GM21723 (cell line): Measurements from ENCODE around the gene ARHGAP6.
"Not testable (repeated sequence)": the region's sequence is repeated elsewhere in the genome, so short reads cannot be mapped to it uniquely, and the experiment has no call there.

Source experiments
- ATAC-seq: cut with Tn5 transposase; IDR thresholded peaks from one replicate; pipeline ENCODE4 v1.9.1; 2021; ENCODE audit warnings: mild to moderate bottlenecking, moderate library complexity; ENCODE audit not compliant: unreplicated experiment

Gene ARHGAP6

DNA sequence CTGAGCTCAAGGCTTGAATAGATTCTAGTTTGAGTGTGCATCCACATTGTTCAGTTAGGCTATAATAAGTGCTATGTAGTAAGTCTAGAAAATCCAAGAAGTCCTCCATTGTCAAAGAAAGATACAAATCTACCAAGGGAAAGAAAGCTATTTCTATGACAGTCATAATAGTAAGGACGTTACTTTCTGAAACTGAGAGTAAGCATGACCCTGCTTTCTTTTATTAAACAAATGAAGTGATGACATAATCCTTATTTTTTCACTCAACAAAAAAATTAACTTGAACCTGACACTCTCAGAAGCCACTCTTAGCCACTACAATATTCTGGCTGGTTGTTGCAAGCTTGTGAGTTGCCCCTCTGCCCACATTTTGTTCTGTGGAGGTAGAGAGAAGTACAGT, 406.3 kb downstream of the ARHGAP6 start:
- ATAC-seq = no peak

DNA sequence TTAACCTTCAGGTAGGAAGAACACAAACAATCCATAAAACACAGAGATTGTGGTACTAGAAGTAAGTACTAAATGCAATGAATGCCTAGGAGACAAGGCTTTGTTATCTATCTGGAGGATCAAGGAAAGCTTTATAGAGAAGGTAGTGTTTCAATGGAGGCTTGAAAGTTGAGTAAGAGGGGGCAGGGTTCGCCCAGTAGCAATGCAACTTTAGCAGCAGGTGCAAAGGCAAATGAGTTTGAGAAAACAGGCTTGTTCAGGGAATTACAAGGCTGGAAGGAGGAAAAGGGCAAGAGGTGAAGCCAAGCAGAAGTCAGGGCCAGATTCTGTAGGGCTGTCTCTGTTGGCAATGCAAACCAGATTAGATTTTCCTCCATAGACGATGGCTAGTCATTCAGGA, 408.0 kb downstream of the ARHGAP6 start:
- ATAC-seq = no peak

DNA sequence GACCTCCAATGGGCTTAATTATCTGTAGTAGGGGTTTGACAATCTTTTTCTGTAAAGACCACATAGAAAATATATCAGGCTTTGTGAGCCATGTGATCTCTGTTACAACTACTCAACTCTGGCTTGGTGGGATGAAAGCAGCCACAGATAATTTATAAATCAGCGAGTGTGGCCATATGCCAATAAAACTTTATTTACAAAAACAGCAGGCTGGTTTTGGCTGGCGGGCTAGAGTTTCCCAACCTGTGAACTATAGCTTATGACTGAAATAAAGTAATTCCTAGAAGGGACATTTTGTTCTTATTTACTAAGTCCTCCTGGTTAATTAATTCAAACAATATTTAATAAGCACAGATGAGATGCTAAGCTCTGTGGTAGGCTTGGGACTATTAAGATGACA, 408.4 kb downstream of the ARHGAP6 start:
- ATAC-seq = no peak

DNA sequence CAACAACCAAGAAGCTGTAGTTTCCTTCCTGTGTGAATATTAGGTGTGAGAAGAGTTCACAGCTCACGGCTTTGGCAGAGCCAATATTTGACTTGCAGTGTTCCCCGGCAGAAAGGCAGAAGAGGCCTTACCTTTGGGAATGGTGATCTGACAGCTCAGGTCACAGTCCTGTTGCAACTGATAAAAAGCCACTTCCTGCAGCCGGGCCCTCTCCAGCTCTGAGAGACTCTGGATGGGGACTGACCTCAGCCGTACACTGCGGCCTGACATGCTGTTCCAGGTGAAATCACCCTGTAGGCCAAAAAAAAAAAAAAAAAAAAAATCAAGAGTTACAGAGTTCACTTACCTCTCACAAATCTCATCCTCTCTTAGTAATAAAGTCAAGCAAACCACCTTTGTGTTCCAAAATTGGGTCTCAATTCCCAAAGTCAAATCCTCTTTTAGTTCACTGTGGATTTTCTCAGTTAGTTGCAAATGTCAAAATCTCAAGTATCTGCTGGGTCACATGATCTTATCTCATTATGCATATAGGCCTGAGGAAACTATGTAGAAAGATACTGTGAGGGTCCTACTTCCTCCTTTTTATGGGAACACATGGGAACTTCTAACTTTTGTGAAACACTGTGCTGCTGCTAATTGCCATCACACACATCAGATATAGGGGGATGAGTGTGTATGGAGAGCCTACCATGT, 411.2 kb downstream of the ARHGAP6 start:
- ATAC-seq = no peak

DNA sequence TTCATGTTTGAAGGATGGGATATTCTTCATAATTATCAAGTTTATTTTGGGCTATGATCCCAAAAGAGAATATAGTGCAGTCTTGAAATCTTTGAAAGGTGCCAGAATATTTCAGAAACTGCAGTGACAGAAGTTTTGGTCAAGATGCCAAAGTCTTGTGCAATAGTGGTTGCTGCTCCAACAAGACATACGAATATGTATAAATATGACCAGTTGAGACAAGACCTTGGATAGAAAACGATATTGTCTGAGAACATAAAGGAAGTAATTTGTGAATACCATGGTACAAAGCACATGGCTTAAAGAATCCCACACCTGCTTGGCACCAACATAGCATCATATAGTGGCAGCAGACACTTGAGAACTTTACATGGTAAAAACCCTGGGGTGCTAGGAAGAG, 421.1 kb downstream of the ARHGAP6 start:
- ATAC-seq = no peak

DNA sequence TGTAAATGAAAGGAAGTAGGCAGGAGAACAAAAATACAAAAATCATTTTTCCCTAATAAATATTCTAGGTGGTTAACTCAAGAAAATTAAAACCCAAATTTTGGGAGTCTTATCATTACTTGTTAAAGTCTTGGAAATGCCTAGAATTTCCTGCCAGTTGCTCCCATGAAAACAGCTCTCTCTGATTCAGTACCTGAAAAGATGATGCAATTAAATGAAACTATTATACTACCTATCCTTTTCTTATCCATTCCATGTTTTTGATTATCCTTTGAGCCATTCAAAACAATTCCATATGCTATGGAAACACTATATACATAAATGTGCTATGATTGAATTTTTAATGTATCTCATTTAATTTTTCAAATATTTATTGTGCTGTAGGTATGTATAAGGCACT, 423.0 kb downstream of the ARHGAP6 start:
- ATAC-seq = no peak

DNA sequence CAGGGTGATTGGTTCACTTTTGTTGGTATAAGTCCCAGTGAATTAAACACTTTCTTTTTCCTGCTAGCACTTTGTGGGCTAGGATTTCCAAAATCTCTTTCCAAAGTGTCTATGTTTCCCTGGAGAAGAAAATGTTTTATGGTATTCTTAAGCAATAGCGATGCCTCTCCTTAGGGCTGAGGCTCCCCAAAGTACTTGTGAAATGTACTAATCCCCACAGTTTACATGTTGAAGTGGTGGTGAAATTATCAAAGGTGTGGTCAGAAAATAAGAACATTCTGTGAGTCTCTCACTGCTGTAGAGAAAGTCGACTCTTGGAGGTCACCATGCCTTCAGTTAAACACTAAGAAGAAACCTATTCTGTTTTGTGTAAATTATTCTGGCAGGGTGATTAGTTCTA, 424.0 kb downstream of the ARHGAP6 start:
- ATAC-seq = no peak

- ATAC-seq = no peak
Measured at GRCh38 chrX:11239230-11239629, 426.5 kb downstream of the ARHGAP6 start.

DNA sequence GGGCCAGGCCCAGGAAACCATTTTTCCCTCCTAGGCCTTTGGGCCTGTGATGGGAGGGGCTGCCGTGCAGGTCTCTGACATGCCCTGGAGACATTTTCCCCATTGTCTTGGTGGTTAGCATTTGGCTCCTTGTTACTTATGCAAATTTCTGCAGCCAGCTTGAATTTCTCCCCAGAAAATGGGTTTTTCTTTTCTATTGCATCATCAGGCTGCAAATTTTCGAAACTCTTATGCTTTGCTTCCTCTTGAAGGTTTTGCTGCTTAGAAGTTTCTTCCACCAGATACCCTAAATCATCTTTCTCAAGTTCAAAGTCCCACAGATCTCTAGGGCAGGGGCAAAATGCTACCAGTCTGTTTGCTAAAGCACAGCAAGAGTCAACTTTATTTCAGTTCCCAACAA, 430.3 kb downstream of the ARHGAP6 start:
- not testable (repeated sequence) for ATAC-seq

- ATAC-seq = no peak
Measured at GRCh38 chrX:11215191-11215921, 450.4 kb downstream of the ARHGAP6 start.

- no peak for ATAC-seq
Measured at GRCh38 chrX:11214346-11215190, 451.2 kb downstream of the ARHGAP6 start.

DNA sequence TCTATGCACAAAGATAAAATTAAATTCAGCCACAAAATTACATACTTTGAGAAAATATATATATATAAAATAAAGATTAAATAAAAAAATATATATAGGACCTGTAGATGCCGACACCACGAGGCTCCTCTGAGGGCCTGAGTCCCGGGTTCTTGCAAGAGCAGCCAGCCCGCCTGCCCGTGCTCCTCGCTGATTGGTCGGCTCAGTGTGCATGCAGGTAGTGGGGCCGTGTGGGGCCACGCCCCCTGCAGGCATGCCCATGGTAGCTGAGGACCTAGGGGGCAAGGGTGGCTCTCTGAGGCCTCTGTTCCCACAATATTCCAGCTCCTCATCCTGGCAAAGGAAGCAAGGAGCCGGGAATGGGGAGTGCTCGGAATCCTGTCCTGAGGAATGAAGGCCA, 453.0 kb downstream of the ARHGAP6 start:
- no peak for ATAC-seq

DNA sequence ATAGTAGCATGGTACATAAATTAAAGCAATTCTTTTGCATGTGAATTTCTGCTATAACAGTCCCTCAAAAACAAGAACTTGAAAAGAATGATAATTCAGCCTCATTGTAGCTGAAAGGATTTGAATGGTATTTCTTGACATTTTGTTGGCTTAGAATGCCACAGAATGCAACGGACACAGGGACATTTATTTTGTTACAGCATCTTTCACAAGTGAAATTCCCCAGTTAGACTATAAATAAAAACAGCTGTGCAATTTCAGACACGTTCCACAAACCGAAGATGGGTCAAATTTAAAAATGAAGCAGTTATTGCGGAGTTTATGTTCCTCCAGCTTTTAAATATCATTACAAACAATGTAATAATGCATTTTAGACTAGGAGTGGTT, 455.3 kb downstream of the ARHGAP6 start:
- ATAC-seq = no peak

DNA sequence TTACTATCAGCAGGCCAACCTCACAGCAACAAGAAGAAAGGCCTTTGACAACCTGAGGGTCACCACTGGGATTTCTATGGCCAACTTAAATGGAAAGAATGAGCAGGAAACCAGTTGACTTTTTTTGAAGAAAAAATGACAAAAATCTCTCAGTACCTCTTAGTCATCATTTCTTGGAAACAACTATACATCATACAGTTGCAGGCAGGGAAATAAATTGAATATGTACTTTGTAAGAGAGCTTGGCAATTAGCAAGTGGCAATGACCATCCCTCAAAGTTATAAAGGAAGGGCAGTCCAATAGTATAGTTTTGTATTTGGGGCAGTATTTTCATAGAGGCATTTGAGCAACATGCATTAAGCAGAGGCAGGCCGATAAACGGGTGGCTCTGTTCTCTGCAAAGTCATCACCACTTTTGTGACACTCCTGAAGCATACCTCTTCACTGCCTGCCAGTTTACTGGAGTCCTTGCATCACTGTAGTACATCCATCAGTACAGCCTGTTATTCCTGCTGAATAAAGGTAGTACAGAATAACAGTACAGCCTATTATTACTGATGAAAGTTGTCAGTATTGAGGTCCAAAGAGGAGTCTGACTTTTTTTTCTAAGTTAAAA, 455.8 kb downstream of the ARHGAP6 start:
- no peak for ATAC-seq

- ATAC-seq = no peak
Measured at GRCh38 chrX:11206716-11207115, 459.0 kb downstream of the ARHGAP6 start.

DNA sequence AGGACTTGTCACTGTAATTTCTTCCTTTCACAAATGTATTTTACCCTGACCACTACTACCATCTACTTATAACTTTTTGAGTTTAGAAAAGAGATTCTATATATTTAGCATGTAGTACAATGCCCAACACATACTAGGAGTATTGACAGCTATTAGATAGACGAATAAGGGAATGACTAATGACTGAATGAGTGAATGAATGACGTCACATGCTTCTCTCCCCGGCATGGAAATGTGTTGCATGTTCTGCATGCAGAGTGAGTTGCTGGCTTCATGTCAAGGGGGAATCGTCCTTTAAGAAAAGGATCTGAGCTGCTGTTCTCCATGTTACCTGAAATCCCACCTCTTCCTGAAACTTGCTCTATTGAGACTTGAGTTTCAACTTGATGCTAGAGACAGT, 459.9 kb downstream of the ARHGAP6 start:
- no peak for ATAC-seq

GRCh38 chrX:11197671-11198070, 468.0 kb downstream of the ARHGAP6 start:
- ATAC-seq = no peak

DNA sequence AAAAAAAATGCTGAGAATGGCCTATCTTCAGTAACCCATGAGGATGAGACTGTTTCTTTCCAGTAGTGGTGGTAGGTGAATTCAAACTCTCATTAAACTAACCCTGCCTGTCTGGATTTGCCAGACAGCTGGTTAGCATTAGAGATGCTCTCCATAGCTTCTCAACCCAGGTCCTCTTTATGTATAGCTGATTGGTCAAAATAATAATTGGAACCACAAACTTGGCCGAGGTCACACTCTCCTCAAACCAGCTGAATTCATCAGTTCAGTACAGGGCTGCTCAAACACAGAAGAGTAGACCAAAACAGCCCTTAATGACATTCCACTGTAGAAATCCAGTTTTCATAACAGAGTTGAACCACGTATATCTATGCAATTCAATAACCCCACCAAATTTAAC, 469.2 kb downstream of the ARHGAP6 start:
- ATAC-seq = no peak

GRCh38 chrX:11193035-11193469, 472.7 kb downstream of the ARHGAP6 start:
- no peak for ATAC-seq

- ATAC-seq = no peak
Measured at GRCh38 chrX:11190745-11191510, 474.8 kb downstream of the ARHGAP6 start.

- no peak for ATAC-seq
Measured at GRCh38 chrX:11189097-11189496, 476.6 kb downstream of the ARHGAP6 start.
